Body of pancreas (tissue), 4 donors: ENCODE measurements around the gene MAP3K5. TPM values are rescaled to one million over a fixed set of nuclear protein-coding genes. Genes with fewer than 3 reads are reported as not detected.

ENCODE experiments used
- ATAC-seq: fragments of 150-250 bp; one replicate; pipeline ENCODE4 v1.9.1; 2016
- DNase-seq, 4 donors: peaks; one replicate each; pipeline ENCODE4 v3.0.0-alpha.2; 2019
- H3K27ac ChIP-seq, 4 donors: fragments of 200-600 bp; sonication (generic); 1 replicate in 3 of 4; 2 replicates in 1 of 4; pipeline versions ENCODE4 v1.5.1 to v1.6.1; 2016 to 2019; ENCODE audit warnings: mild to moderate bottlenecking in 1 of 4, mixed read lengths in 1 of 4, moderate library complexity in 1 of 4
- H3K27me3 ChIP-seq, 2 donors: fragments of 200-600 bp; sonication (generic); one replicate each; pipeline ENCODE4 v1.6.0; 2016; ENCODE audit warnings: mild to moderate bottlenecking in 1 of 2
- H3K36me3 ChIP-seq, 2 donors: fragments of 200-600 bp; sonication (generic); replicated peaks in 1 of 2; 2 replicates each; pipeline ENCODE4 v1.5.1; 2016; ENCODE audit warnings: low read depth in 2 of 2; ENCODE audit not compliant: insufficient read depth in 1 of 2
- H3K4me1 ChIP-seq: fragments of 200-600 bp; sonication (generic); one replicate; pipeline ENCODE4 v1.6.0; 2016
- H3K4me3 ChIP-seq, 2 donors: fragments of 200-600 bp; sonication (generic); 1 replicate in 1 of 2; 2 replicates in 1 of 2; pipeline ENCODE4 v1.5.1; 2016 to 2019
- H3K9me3 ChIP-seq, 3 donors: fragments of 200-600 bp; sonication (generic); 1 replicate in 2 of 3; 2 replicates in 1 of 3; pipeline ENCODE4 v1.5.1; 2016
- CTCF ChIP-seq, 7 experiments: fragments of 450-650 bp in 4 of 7; fragments of 200-600 bp in 3 of 7; sonication (generic) in 3 of 7; IDR thresholded peaks; one replicate each; pipeline ENCODE4 v1.5.1; 2016 to 2019; ENCODE audit warnings: antibody characterized with exemption in 7 of 7
- POLR2A ChIP-seq, 3 donors: fragments of 450-650 bp; IDR thresholded peaks; one replicate each; pipeline ENCODE4 v1.6.1; 2016; ENCODE audit warnings: antibody characterized with exemption in 3 of 3, mild to moderate bottlenecking in 2 of 3
- WGBS, 2 donors: methylation state at CpG; one replicate each; pipeline ENCODE4 v1.1.5; 2017; 5-methylcytosine and 5-hydroxymethylcytosine counted together
- intact Hi-C: fragments of 100-400 bp; cut with DNase I; formaldehyde crosslinking; loops from one replicate; pipeline ENCODE4 v1.15.1; 2023
- total RNA-seq, 2 donors: library from RNA; depleted of rRNA; stranded (reverse); fragments of >200 nt; gene quantifications; one replicate each; pipeline ENCODE4 v1.1.0, GENCODE V29; 2016

The MAP3K5 gene
- total RNA-seq, 2 donors from 2014 or later = 33.7 to 36.9 TPM

- no peaks in the 10 kb centered on the region for H3K36me3 ChIP-seq
- 28 to 34% methylated on average over 3 of the region's 3 CpGs for WGBS, 2 donors
- no peaks in the 10 kb centered on the region for H3K27me3 ChIP-seq
- intact Hi-C loops = no loop called here
- DNase-seq (peak; percentile 73 to 91 (median 86)), ATAC-seq (peak; percentile 82)
- no peak overlapping the region for H3K4me3 ChIP-seq
- peak overlapping the region in 2 of 4 donors; percentile 6 for H3K27ac ChIP-seq
- peaks cover 28% of the 10 kb centered on the region for H3K4me1 ChIP-seq
- H3K9me3 ChIP-seq = no peaks in the 10 kb centered on the region
- TF ChIP-seq CTCF (IDR thresholded peaks at IDR 0.05) (peak in 1 of 7 experiments; percentile 19), POLR2A (IDR thresholded peaks at IDR 0.05) (no peak)
Observed at GRCh38 chr6:136511926-136512325, 280.4 kb downstream of the MAP3K5 start.

GRCh38 chr6:136511397-136511796, 280.9 kb downstream of the MAP3K5 start:
- Histone ChIP-seq H3K4me3 (no peak overlapping the region), H3K27me3 (no peaks in the 10 kb centered on the region), H3K4me1 (peaks cover 28% of the 10 kb centered on the region), H3K27ac (no peak overlapping the region), H3K36me3 (no peaks in the 10 kb centered on the region), H3K9me3 (no peaks in the 10 kb centered on the region)
- ATAC-seq = no peak
- TF ChIP-seq CTCF (IDR thresholded peaks at IDR 0.05) = no peak
- no peak for TF ChIP-seq POLR2A (IDR thresholded peaks at IDR 0.05)
- DNase-seq = no peak
- 47 to 52% methylated on average over 1 of the region's 1 CpG for WGBS, 2 donors
- intact Hi-C loops = no loop called here

GRCh38 chr6:136510782-136511181, 281.5 kb downstream of the MAP3K5 start:
- TF ChIP-seq POLR2A (IDR thresholded peaks at IDR 0.05) (no peak), CTCF (IDR thresholded peaks at IDR 0.05) (no peak)

GRCh38 chr6:136510299-136510698, 282.0 kb downstream of the MAP3K5 start:
- Histone ChIP-seq H3K4me1 (peaks cover 31% of the 10 kb centered on the region), H3K27ac (no peak overlapping the region), H3K9me3 (no peaks in the 10 kb centered on the region), H3K27me3 (no peaks in the 10 kb centered on the region), H3K36me3 (no peaks in the 10 kb centered on the region), H3K4me3 (no peak overlapping the region)
- TF ChIP-seq POLR2A (IDR thresholded peaks at IDR 0.05) (no peak), CTCF (IDR thresholded peaks at IDR 0.05) (no peak)
- ATAC-seq (no peak), DNase-seq (no peak)
- intact Hi-C loops = no loop called here
- WGBS, 2 donors = 93 to 94% methylated on average over 5 of the region's 5 CpGs

More at GRCh38 chr6:136510782-136511181, 281.5 kb downstream of the MAP3K5 start:
- ATAC-seq (no peak), DNase-seq (no peak)
- Histone ChIP-seq H3K4me3 (no peak overlapping the region), H3K27ac (no peak overlapping the region), H3K27me3 (no peaks in the 10 kb centered on the region), H3K36me3 (no peaks in the 10 kb centered on the region), H3K4me1 (peaks cover 31% of the 10 kb centered on the region), H3K9me3 (no peaks in the 10 kb centered on the region)
- 86 to 92% methylated on average over 4 of the region's 4 CpGs for WGBS, 2 donors
- intact Hi-C loops = no loop called here

- TF ChIP-seq POLR2A (IDR thresholded peaks at IDR 0.05) (no peak), CTCF (IDR thresholded peaks at IDR 0.05) (no peak)
- no peaks in the 10 kb centered on the region for H3K27me3 ChIP-seq
- no peaks in the 10 kb centered on the region for H3K36me3 ChIP-seq
- intact Hi-C loops = no loop called here
- H3K27ac ChIP-seq = no peak overlapping the region
- H3K4me3 ChIP-seq = no peak overlapping the region
- ATAC-seq = no peak
- peaks cover 31% of the 10 kb centered on the region for H3K4me1 ChIP-seq
- DNase-seq = no peak
- whole genome bisulfite sequencing, 2 donors = 38 to 77% methylated on average over 1 of the region's 1 CpG
- no peaks in the 10 kb centered on the region for H3K9me3 ChIP-seq
Observed at GRCh38 chr6:136508725-136509392, 283.4 kb downstream of the MAP3K5 start.
